ENCODE data around the gene RNF213.

DNA sequence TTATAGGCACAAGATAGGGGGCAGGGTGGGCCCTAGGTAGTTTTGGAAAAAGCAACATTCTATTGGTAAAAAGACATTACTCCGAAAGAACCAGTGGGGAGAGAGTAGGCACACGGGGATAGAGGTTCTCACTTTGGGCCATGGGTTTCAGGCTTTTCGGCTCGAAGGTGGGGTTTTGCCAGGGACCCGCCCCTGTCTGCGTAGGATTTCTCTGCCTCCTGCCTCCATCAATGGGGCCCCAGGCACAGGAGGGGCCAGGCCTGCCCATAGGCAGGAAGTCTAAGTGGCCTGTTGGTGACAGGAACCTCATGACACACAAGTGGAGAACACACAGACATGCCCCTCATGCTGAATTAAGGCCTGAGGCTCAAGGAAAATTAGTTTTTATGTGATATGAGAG is 57.5 kb downstream of the RNF213 start:
- TF ChIP-seq, protein P1, sequence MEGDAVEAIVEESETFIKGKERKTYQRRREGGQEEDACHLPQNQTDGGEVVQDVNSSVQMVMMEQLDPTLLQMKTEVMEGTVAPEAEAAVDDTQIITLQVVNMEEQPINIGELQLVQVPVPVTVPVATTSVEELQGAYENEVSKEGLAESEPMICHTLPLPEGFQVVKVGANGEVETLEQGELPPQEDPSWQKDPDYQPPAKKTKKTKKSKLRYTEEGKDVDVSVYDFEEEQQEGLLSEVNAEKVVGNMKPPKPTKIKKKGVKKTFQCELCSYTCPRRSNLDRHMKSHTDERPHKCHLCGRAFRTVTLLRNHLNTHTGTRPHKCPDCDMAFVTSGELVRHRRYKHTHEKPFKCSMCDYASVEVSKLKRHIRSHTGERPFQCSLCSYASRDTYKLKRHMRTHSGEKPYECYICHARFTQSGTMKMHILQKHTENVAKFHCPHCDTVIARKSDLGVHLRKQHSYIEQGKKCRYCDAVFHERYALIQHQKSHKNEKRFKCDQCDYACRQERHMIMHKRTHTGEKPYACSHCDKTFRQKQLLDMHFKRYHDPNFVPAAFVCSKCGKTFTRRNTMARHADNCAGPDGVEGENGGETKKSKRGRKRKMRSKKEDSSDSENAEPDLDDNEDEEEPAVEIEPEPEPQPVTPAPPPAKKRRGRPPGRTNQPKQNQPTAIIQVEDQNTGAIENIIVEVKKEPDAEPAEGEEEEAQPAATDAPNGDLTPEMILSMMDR (IDR thresholded peaks at IDR 0.05; ENCODE audit: insufficient read depth, low read depth, low read length) = no peak
- TF ChIP-seq EZH2 (IDR thresholded peaks at IDR 0.05; ENCODE audit: insufficient read depth, low read length) = no peak
